Measurements from ENCODE around the gene SH2D6.

SH2D6 gene

GRCh38 chr2:85371045-85371444, 47.5 kb upstream of the SH2D6 start:
- TF ChIP-seq EZH2phosphoT487 (conservative IDR thresholded peaks at IDR 0.05; ENCODE audit: low read length) (no peak), CTCF (IDR thresholded peaks at IDR 0.05; ENCODE audit: insufficient read depth, low read length, poor library complexity, severe bottlenecking) (no peak)
- H3K79me2 ChIP-seq (ENCODE audit: insufficient read depth, low read length): no peaks in the 10 kb centered on the region
- no peak overlapping the region for H3K27ac ChIP-seq (ENCODE audit: low read depth, low read length)
- no peaks in the 10 kb centered on the region for H3K9me3 ChIP-seq (ENCODE audit: insufficient read depth, low read length)
- H3F3A ChIP-seq (ENCODE audit: insufficient read depth): 0 out of 2 replicates have a peak, but pooled peaks cover 4% of the 10 kb centered on the region
- no peaks in the 10 kb centered on the region for H3K36me3 ChIP-seq (ENCODE audit: low read length)
- H3K9me2 ChIP-seq (replicated peaks; ENCODE audit: insufficient read depth, low read length): no peaks in the 10 kb centered on the region
- H3K9ac ChIP-seq (ENCODE audit: low read length): no peak overlapping the region
- no peaks in the 10 kb centered on the region for H3K27me3 ChIP-seq (ENCODE audit: low read length)
- H3K4me2 ChIP-seq (ENCODE audit: low read depth, low read length, poor library complexity, severe bottlenecking): no peak overlapping the region
- no peak overlapping the region for H3K4me3 ChIP-seq (ENCODE audit: insufficient read depth, low read length, poor library complexity, severe bottlenecking)
- H4K20me1 ChIP-seq (ENCODE audit: low read depth, low read length): no peaks in the 10 kb centered on the region
- no peak overlapping the region for H2AFZ ChIP-seq (ENCODE audit: low read depth, low read length, severe bottlenecking)

- H3K27ac ChIP-seq (ENCODE audit: low read depth, low read length): no peak overlapping the region
- no peak overlapping the region for H2AFZ ChIP-seq (ENCODE audit: low read depth, low read length, severe bottlenecking)
- H3K27me3 ChIP-seq (ENCODE audit: low read length): no peaks in the 10 kb centered on the region
- TF ChIP-seq CTCF (IDR thresholded peaks at IDR 0.05; ENCODE audit: insufficient read depth, low read length, poor library complexity, severe bottlenecking): no peak
- no peaks in the 10 kb centered on the region for H3K79me2 ChIP-seq (ENCODE audit: insufficient read depth, low read length)
- peaks cover 23% of the 10 kb centered on the region for H3K36me3 ChIP-seq (ENCODE audit: low read length)
- no peak overlapping the region for H3K4me3 ChIP-seq (ENCODE audit: insufficient read depth, low read length, poor library complexity, severe bottlenecking)
- H3F3A ChIP-seq (ENCODE audit: insufficient read depth): 0 out of 2 replicates have a peak, but pooled peaks cover 4% of the 10 kb centered on the region
- H3K9ac ChIP-seq (ENCODE audit: low read length): no peak overlapping the region
- H4K20me1 ChIP-seq (ENCODE audit: low read depth, low read length): no peaks in the 10 kb centered on the region
- no peak overlapping the region for H3K4me2 ChIP-seq (ENCODE audit: low read depth, low read length, poor library complexity, severe bottlenecking)
- H3K9me3 ChIP-seq (ENCODE audit: insufficient read depth, low read length): peaks cover 10% of the 10 kb centered on the region; the same call in 1 of the 2 replicates
- no peaks in the 10 kb centered on the region for H3K9me2 ChIP-seq (replicated peaks; ENCODE audit: insufficient read depth, low read length)
Observed at GRCh38 chr2:85376291-85377065, 42.0 kb upstream of the SH2D6 start.

GRCh38 chr2:85377083-85377482, 41.4 kb upstream of the SH2D6 start:
- no peaks in the 10 kb centered on the region for H3K9me2 ChIP-seq (replicated peaks; ENCODE audit: insufficient read depth, low read length)
- no peaks in the 10 kb centered on the region for H3K79me2 ChIP-seq (ENCODE audit: insufficient read depth, low read length)
- H3K9ac ChIP-seq (ENCODE audit: low read length): no peak overlapping the region
- no peak overlapping the region for H2AFZ ChIP-seq (ENCODE audit: low read depth, low read length, severe bottlenecking)
- 0 out of 2 replicates have a peak, but pooled peaks cover 4% of the 10 kb centered on the region for H3F3A ChIP-seq (ENCODE audit: insufficient read depth)
- H3K27ac ChIP-seq (ENCODE audit: low read depth, low read length): no peak overlapping the region
- H3K4me2 ChIP-seq (ENCODE audit: low read depth, low read length, poor library complexity, severe bottlenecking): no peak overlapping the region
- H4K20me1 ChIP-seq (ENCODE audit: low read depth, low read length): no peaks in the 10 kb centered on the region
- H3K4me3 ChIP-seq (ENCODE audit: insufficient read depth, low read length, poor library complexity, severe bottlenecking): no peak overlapping the region
- peaks cover 10% of the 10 kb centered on the region; the same call in 1 of the 2 replicates for H3K9me3 ChIP-seq (ENCODE audit: insufficient read depth, low read length)
- peaks cover 23% of the 10 kb centered on the region for H3K36me3 ChIP-seq (ENCODE audit: low read length)
- H3K27me3 ChIP-seq (ENCODE audit: low read length): no peaks in the 10 kb centered on the region
- TF ChIP-seq CTCF (IDR thresholded peaks at IDR 0.05; ENCODE audit: insufficient read depth, low read length, poor library complexity, severe bottlenecking): no peak
- no peak for TF ChIP-seq EZH2phosphoT487 (conservative IDR thresholded peaks at IDR 0.05; ENCODE audit: low read length)

Measured in SU-DHL-6 (cell line).